NCI-H446 treated with DMSO at 0.1 percent for 48 hours (cell line): Measurements from ENCODE around the gene ANO4.
"Not testable (repeated sequence)": the region's sequence is repeated elsewhere in the genome, so short reads cannot be mapped to it uniquely, and the experiment has no call there.

Experiments used
- DNase-seq: peaks from one replicate; lab custom pipeline; 2025; lab: John Stamatoyannopoulos, UW

Gene ANO4

GRCh38 chr12:100871195-100871734 is 76.7 kb downstream of the ANO4 start:
- no peak for DNase-seq

- DNase-seq: no peak
Measured at GRCh38 chr12:100875156-100875555, 80.6 kb downstream of the ANO4 start.

- no peak for DNase-seq
Measured at GRCh38 chr12:100875771-100876170, 81.2 kb downstream of the ANO4 start.

- no peak for DNase-seq
Measured at GRCh38 chr12:100877776-100878175, 83.2 kb downstream of the ANO4 start.

GRCh38 chr12:100895192-100895591 is 100.6 kb downstream of the ANO4 start:
- no peak for DNase-seq

GRCh38 chr12:100896192-100896591 is 101.6 kb downstream of the ANO4 start:
- DNase-seq: no peak

GRCh38 chr12:100897240-100897639 is 102.7 kb downstream of the ANO4 start:
- DNase-seq: no peak

- DNase-seq: no peak
Measured at GRCh38 chr12:100899301-100899700, 104.7 kb downstream of the ANO4 start.

GRCh38 chr12:100900808-100901207 is 106.2 kb downstream of the ANO4 start:
- DNase-seq: no peak

GRCh38 chr12:100901266-100901665 is 106.7 kb downstream of the ANO4 start:
- DNase-seq: no peak

- DNase-seq: no peak
Measured at GRCh38 chr12:100904270-100904669, 109.7 kb downstream of the ANO4 start.

- no peak for DNase-seq
Measured at GRCh38 chr12:100908501-100908900, 113.9 kb downstream of the ANO4 start.

- DNase-seq: no peak
Measured at GRCh38 chr12:100913872-100914592, 119.5 kb downstream of the ANO4 start.

- DNase-seq: no peak
Measured at GRCh38 chr12:100919116-100919515, 124.5 kb downstream of the ANO4 start.

GRCh38 chr12:100920493-100920892 is 125.9 kb downstream of the ANO4 start:
- DNase-seq: no peak

- no peak for DNase-seq
Measured at GRCh38 chr12:100926669-100927248, 132.2 kb downstream of the ANO4 start.

- DNase-seq: no peak
Measured at GRCh38 chr12:100927826-100928225, 133.2 kb downstream of the ANO4 start.

- DNase-seq: no peak
Measured at GRCh38 chr12:100932571-100932970, 138.0 kb downstream of the ANO4 start.

GRCh38 chr12:100933531-100933930 is 139.0 kb downstream of the ANO4 start:
- not testable (repeated sequence) for DNase-seq

- no peak for DNase-seq
Measured at GRCh38 chr12:100935929-100936328, 141.4 kb downstream of the ANO4 start.

- DNase-seq: no peak
Measured at GRCh38 chr12:100936661-100937060, 142.1 kb downstream of the ANO4 start.

GRCh38 chr12:100940503-100940902 is 145.9 kb downstream of the ANO4 start:
- DNase-seq: no peak

- no peak for DNase-seq
Measured at GRCh38 chr12:100942984-100943749, 148.6 kb downstream of the ANO4 start.
